ENCODE data around the gene PDE4D.

PDE4D gene

DNA sequence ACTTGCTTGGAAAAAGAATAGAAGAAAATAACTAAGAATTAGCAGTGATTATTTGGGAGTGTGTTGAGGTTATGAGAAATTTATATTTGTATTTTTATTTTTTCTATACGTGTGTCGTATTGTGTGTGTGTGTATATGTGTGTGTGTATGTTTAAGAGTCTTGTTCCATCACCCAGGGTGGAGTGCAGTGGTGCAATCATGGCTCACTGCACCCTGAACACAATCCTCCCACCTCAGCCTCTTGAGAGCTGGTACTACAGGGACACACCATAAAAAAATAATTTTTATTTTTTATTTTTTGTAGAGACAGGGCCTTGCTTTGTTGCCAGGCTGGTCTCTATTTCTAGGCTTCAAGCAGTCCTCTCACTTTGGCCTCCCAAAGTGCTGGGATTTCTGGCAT is 643.8 kb downstream of the PDE4D start:
- Histone ChIP-seq H3K36me3 (ENCODE audit: control insufficient read depth, insufficient read depth, low read length) (no peaks in the 10 kb centered on the region), H3K4me1 (ENCODE audit: control insufficient read depth, insufficient read depth, low read length) (no peaks in the 10 kb centered on the region), H3K9ac (ENCODE audit: low read length) (no peak overlapping the region), H3K4me3 (ENCODE audit: low read length) (no peak overlapping the region), H3K27me3 (ENCODE audit: control insufficient read depth, insufficient read depth, low read length) (no peaks in the 10 kb centered on the region), H3K9me3 (ENCODE audit: control insufficient read depth, low read length) (no peaks in the 10 kb centered on the region)

DNA sequence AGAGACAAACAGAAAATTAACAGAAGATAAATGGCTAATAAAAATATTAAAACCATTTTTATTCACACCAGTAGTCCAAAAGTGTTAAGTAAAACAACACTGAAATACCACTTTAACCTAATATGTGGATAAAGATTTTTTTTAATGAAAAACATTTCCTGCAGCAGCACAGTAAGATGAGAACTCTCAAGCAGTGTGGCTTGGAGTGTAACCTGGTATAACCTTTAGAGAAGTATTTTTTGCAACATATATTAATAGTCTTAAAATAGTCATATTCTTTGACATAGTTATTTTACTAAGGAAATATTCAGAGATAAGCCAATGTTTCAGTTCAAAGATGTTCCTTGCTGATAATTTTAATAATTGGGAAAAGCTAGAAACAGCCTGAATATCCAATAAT is 644.4 kb downstream of the PDE4D start:
- Histone ChIP-seq H3K4me1 (ENCODE audit: control insufficient read depth, insufficient read depth, low read length) (no peaks in the 10 kb centered on the region), H3K27me3 (ENCODE audit: control insufficient read depth, insufficient read depth, low read length) (no peaks in the 10 kb centered on the region), H3K4me3 (ENCODE audit: low read length) (no peak overlapping the region), H3K36me3 (ENCODE audit: control insufficient read depth, insufficient read depth, low read length) (no peaks in the 10 kb centered on the region), H3K9me3 (ENCODE audit: control insufficient read depth, low read length) (no peaks in the 10 kb centered on the region), H3K9ac (ENCODE audit: low read length) (no peak overlapping the region)

DNA sequence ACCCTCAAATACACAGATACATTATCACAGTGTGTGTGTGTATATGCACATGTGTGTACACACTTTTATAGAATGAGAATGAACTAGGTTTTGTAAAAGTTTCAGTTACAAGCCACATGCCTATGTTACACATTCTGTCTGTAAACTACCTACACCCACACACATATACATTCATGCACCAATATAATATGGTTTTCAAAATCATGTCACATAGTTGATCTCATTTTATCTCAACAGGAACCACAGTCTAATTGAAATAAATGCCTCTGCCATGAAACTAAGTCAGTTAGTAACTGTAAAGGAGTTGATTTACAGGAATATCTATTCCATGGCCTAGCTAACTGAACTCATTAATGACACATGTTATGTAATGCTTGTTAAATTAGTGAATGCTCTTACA is 646.6 kb downstream of the PDE4D start:
- no peak overlapping the region for H3K4me3 ChIP-seq (ENCODE audit: low read length)
- H3K27me3 ChIP-seq (ENCODE audit: control insufficient read depth, insufficient read depth, low read length), result no peaks in the 10 kb centered on the region
- no peaks in the 10 kb centered on the region for H3K4me1 ChIP-seq (ENCODE audit: control insufficient read depth, insufficient read depth, low read length)
- no peak overlapping the region for H3K9ac ChIP-seq (ENCODE audit: low read length)
- H3K9me3 ChIP-seq (ENCODE audit: control insufficient read depth, low read length), result no peaks in the 10 kb centered on the region
- H3K36me3 ChIP-seq (ENCODE audit: control insufficient read depth, insufficient read depth, low read length), result no peaks in the 10 kb centered on the region

DNA sequence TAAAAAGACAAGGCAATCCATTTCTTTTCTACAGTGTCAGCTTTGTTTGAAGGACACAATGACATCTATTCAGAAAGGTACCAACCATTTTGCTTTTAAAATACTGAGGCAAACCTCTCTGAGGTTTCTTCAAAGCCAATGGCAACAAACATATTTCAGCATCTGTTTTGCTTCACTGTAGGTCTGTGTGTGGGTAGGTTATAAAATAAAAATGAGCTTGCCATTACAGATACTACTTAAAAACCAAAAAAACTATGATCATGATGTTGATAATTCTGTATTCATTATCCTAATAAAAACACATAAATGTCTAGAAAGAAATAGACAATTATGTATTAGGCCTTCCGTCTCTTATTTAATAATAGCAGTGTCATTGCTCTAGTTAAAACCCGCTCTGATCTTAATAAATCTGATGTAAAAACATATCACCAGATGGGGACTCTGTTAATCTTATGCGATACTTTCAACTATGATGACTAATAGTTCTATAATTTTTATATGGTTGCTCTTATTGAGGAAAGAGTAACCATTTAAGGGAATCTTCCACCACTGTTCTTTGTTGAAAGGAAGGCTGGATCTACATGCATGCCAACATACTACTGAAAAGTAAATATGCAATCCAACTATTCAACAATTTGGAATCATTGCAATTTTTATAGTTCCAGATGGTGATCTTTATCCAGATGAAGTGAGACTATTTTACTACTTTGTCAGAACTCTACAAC is 647.2 kb downstream of the PDE4D start:
- no peaks in the 10 kb centered on the region for H3K27me3 ChIP-seq (ENCODE audit: control insufficient read depth, insufficient read depth, low read length)
- no peaks in the 10 kb centered on the region for H3K36me3 ChIP-seq (ENCODE audit: control insufficient read depth, insufficient read depth, low read length)
- no peak overlapping the region for H3K4me3 ChIP-seq (ENCODE audit: low read length)
- no peaks in the 10 kb centered on the region for H3K9me3 ChIP-seq (ENCODE audit: control insufficient read depth, low read length)
- H3K4me1 ChIP-seq (ENCODE audit: control insufficient read depth, insufficient read depth, low read length), result no peaks in the 10 kb centered on the region
- H3K9ac ChIP-seq (ENCODE audit: low read length), result no peak overlapping the region

DNA sequence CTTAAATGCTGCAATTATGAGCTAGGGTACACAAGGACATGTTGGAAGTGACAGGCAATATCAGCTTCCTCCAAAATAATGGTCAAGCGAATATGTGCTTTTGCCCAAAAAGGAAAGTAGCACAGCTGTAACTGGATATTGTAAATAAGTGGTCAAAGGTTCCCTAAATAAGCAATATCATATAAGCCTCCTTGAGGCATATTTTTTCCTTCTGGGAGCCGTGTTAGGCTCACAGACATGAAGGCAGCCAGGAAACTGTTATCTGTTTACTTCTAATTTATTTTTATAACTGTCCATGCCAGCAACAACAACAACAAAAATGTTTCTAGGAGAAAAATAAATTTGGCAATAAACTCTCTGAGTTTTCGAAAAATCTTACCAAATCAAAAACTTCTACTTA is 648.3 kb downstream of the PDE4D start:
- no peaks in the 10 kb centered on the region for H3K27me3 ChIP-seq (ENCODE audit: control insufficient read depth, insufficient read depth, low read length)
- no peaks in the 10 kb centered on the region for H3K36me3 ChIP-seq (ENCODE audit: control insufficient read depth, insufficient read depth, low read length)
- no peaks in the 10 kb centered on the region for H3K9me3 ChIP-seq (ENCODE audit: control insufficient read depth, low read length)
- no peaks in the 10 kb centered on the region for H3K4me1 ChIP-seq (ENCODE audit: control insufficient read depth, insufficient read depth, low read length)
- H3K9ac ChIP-seq (ENCODE audit: low read length), result no peak overlapping the region
- H3K4me3 ChIP-seq (ENCODE audit: low read length), result no peak overlapping the region

DNA sequence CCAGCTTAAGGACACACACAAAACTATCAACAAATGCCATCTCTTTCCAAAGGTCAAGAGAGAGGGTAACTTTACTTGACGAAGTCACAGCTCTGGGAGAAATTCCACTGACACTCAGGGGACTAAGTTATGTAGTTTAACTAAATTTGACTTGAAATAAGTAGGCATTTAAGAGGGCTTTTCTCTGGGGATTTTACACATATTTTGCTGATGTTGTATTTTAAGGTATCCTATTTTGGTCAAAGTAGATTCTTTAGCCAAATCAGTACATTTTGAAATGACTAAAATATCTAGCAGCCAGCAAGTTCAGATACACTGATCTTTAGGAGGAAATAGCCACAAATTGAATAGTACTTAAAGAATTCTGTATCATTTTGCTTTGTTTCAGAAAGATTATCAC is 652.0 kb downstream of the PDE4D start:
- Histone ChIP-seq H3K4me1 (ENCODE audit: control insufficient read depth, insufficient read depth, low read length) (no peaks in the 10 kb centered on the region), H3K36me3 (ENCODE audit: control insufficient read depth, insufficient read depth, low read length) (no peaks in the 10 kb centered on the region), H3K27me3 (ENCODE audit: control insufficient read depth, insufficient read depth, low read length) (no peaks in the 10 kb centered on the region), H3K9ac (ENCODE audit: low read length) (no peak overlapping the region), H3K4me3 (ENCODE audit: low read length) (no peak overlapping the region), H3K9me3 (ENCODE audit: control insufficient read depth, low read length) (no peaks in the 10 kb centered on the region)

DNA sequence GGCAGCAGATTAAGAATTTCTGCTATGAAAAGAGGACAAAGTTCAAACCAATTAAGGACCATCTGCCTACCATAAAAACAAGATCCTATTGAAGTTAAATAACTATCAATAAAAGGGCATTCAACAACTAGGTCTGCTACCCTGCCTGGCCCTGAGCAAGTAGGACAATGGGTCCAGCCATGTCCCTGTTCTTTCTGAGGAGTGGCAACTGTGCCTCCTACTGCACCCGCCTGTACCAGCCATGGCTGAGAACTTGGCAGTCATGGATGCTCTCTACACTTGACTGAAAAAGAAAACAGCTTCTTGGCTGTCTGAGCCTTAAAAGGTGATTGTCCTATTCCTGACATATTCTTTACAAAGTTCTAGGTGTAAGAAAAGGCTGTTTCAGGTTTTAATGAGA is 652.4 kb downstream of the PDE4D start:
- Histone ChIP-seq H3K9me3 (ENCODE audit: control insufficient read depth, low read length) (no peaks in the 10 kb centered on the region), H3K27me3 (ENCODE audit: control insufficient read depth, insufficient read depth, low read length) (no peaks in the 10 kb centered on the region), H3K36me3 (ENCODE audit: control insufficient read depth, insufficient read depth, low read length) (no peaks in the 10 kb centered on the region), H3K4me3 (ENCODE audit: low read length) (no peak overlapping the region), H3K9ac (ENCODE audit: low read length) (no peak overlapping the region), H3K4me1 (ENCODE audit: control insufficient read depth, insufficient read depth, low read length) (no peaks in the 10 kb centered on the region)

DNA sequence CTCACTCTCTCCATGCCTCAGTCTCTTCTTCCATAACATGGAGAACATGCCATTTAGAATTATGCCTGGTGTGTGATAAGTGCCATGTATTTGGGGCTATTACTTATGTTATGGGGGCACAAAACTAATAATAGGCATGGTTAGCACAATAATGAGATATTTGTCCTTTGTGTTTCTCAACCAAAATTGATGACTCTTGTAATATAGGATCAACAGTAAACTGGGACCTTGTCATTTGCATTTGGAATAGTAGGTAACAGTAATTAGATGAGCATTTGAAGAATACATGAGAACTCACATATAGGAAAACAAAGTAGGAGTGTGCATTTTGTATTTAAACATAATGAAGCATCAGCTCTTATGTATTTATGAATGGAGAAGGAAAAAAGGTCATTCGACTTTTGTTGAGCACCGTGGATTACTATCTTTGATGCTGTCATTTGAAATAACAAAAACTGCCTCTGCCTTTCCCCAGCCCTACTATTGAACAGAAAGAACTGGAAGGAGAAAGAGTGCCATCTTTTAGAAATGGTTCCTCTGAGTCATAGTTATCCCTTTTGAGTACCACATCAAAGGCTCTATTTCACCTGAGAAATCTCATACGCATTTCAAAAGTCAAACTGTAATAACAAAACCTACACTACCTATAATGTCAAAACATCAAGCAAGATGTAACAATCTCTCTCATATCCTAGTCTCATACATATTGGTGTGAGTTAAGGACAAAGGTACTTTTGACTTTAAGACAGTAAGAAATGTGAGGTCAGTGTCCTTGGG is 655.2 kb downstream of the PDE4D start:
- Histone ChIP-seq H3K27me3 (ENCODE audit: control insufficient read depth, insufficient read depth, low read length) (no peaks in the 10 kb centered on the region), H3K4me3 (ENCODE audit: low read length) (no peak overlapping the region), H3K36me3 (ENCODE audit: control insufficient read depth, insufficient read depth, low read length) (no peaks in the 10 kb centered on the region), H3K9ac (ENCODE audit: low read length) (no peak overlapping the region), H3K9me3 (ENCODE audit: control insufficient read depth, low read length) (no peaks in the 10 kb centered on the region), H3K4me1 (ENCODE audit: control insufficient read depth, insufficient read depth, low read length) (no peaks in the 10 kb centered on the region)

DNA sequence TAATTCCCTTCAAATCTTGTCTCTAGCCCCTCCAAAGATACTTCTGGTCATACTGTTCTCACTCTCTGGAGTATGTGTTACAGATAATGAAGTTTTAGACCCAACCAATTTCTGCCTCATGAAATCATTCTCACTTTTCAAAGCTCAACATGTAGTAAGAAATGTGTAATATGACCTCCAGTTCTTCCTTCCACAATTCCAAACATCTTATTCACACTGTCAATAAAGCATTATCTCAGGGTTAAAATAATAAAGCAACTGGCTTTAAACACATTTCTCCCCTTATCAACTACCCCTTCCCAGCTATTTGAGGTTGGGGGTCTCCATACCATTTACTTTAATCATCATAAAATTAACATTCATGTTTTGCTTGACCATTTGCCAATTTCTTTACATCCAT is 656.5 kb downstream of the PDE4D start:
- Histone ChIP-seq H3K9me3 (ENCODE audit: control insufficient read depth, low read length) (no peaks in the 10 kb centered on the region), H3K4me1 (ENCODE audit: control insufficient read depth, insufficient read depth, low read length) (no peaks in the 10 kb centered on the region), H3K4me3 (ENCODE audit: low read length) (no peak overlapping the region), H3K9ac (ENCODE audit: low read length) (no peak overlapping the region), H3K36me3 (ENCODE audit: control insufficient read depth, insufficient read depth, low read length) (no peaks in the 10 kb centered on the region), H3K27me3 (ENCODE audit: control insufficient read depth, insufficient read depth, low read length) (no peaks in the 10 kb centered on the region)

DNA sequence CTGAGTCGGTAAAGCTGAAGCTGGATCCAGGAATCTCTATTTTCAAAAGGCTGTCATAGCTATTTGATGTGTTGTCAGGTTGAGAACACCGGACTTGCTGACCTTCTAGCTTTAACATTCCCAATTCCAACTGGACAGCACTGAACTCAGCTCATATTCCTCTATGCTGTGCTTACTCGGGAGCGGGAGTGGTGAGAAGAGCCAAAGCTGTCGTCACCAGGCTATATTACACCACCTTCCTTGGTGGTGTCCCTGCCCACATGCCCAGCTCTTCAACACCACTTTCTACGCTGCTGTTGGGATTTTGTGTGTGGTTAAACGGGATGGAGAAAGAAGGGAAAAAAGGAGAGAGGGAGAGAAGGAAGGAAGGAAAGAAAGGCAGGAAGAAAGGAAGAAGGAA is 657.1 kb downstream of the PDE4D start:
- Histone ChIP-seq H3K4me1 (ENCODE audit: control insufficient read depth, insufficient read depth, low read length) (no peaks in the 10 kb centered on the region), H3K27me3 (ENCODE audit: control insufficient read depth, insufficient read depth, low read length) (no peaks in the 10 kb centered on the region), H3K9me3 (ENCODE audit: control insufficient read depth, low read length) (no peaks in the 10 kb centered on the region), H3K9ac (ENCODE audit: low read length) (no peak overlapping the region), H3K36me3 (ENCODE audit: control insufficient read depth, insufficient read depth, low read length) (no peaks in the 10 kb centered on the region), H3K4me3 (ENCODE audit: low read length) (no peak overlapping the region)

DNA sequence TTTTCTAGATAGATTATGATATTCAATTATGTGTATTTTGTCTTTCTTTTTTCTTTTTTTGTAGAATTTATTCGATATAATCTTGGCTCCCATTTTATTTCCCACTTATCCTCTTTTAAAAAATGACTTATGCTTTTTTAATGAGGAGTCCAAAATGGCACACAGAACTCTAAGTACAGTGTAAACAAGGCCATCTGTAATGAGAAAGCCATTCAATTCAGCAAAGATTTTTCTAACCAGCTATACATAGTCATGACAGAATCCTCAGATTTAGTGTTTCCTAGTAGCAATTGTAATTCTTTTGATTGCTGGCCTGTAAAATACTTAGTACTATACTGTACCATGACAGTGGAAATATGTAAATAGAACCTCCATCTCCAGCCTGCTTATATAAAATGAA is 659.3 kb downstream of the PDE4D start:
- Histone ChIP-seq H3K4me3 (ENCODE audit: low read length) (no peak overlapping the region), H3K36me3 (ENCODE audit: control insufficient read depth, insufficient read depth, low read length) (no peaks in the 10 kb centered on the region), H3K9me3 (ENCODE audit: control insufficient read depth, low read length) (no peaks in the 10 kb centered on the region), H3K9ac (ENCODE audit: low read length) (no peak overlapping the region), H3K27me3 (ENCODE audit: control insufficient read depth, insufficient read depth, low read length) (no peaks in the 10 kb centered on the region), H3K4me1 (ENCODE audit: control insufficient read depth, insufficient read depth, low read length) (no peaks in the 10 kb centered on the region)

DNA sequence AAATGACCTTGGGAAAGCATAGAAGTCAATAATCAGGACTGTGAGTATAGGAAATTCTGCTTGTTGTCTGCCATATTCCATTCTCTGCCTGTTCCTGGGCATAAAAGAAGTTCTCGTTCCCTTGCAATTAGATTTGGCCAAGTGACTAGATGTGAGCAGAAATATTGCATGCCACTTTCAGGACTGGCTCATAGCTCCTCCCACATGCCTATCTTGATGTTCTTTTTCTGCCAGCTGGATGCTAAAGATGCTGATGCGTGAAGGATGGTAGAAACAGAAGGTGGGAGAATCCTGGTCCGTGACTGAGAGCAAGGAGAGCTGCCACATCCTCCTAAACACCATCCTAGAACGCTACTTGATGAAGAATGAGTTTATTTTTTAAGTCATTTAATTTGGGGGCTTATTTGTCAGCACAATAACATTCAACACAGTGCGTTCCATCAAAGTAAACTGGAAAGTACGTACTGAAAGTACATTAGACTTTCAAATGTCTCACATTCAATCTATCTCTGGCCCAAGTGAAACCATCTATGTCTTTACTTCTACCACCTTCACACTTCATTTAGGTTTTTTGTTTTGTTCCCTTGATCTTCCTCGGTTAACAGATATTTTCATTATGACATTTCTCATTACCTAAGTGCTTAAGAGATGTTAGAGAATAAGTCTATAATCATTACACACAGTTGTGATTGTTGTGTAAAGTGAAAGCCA is 662.1 kb downstream of the PDE4D start:
- Histone ChIP-seq H3K36me3 (ENCODE audit: control insufficient read depth, insufficient read depth, low read length) (no peaks in the 10 kb centered on the region), H3K4me1 (ENCODE audit: control insufficient read depth, insufficient read depth, low read length) (no peaks in the 10 kb centered on the region), H3K27me3 (ENCODE audit: control insufficient read depth, insufficient read depth, low read length) (no peaks in the 10 kb centered on the region), H3K4me3 (ENCODE audit: low read length) (no peak overlapping the region), H3K9me3 (ENCODE audit: control insufficient read depth, low read length) (no peaks in the 10 kb centered on the region), H3K9ac (ENCODE audit: low read length) (no peak overlapping the region)

All from mucosa of stomach (tissue), 1 donor.